HepG2 (cell line): ENCODE results near the gene MYPN. TPM values are rescaled to one million over a fixed set of nuclear protein-coding genes. Genes with fewer than 3 reads are reported as not detected.

Experiments
- ATAC-seq: fragments of 200-7000 bp; cut with Tn5 transposase; 3 replicates; pipeline ENCODE4 v1.9.1; 2020; ENCODE audit warnings: mild to moderate bottlenecking, moderate library complexity
- BruUV-seq: library from RNA; stranded (reverse); fragments of 400-500 nt; replicated peaks from 2 replicates; lab custom pipeline; 2021; lab: Mats Ljungman, UMichigan
- CTCF ChIA-PET: fragments of 300-600 bp; formaldehyde crosslinking; extraction: SDS; loops from one replicate; lab custom pipeline; 2021; ENCODE audit warnings: low total read pairs, inconsistent platforms, low intra/inter-chr PET ratio; lab: Yijun Ruan, JAX
- POLR2A ChIA-PET: fragments of 350-600 bp; sonication (Branson Sonifier 250); formaldehyde crosslinking; loops from one replicate; lab custom pipeline; 2020; ENCODE audit warnings: antibody characterized with exemption, inconsistent platforms; lab: Yijun Ruan, JAX
- DNase-seq: peaks from one replicate; pipeline ENCODE4 v3.0.0-alpha.2; 2015; ENCODE audit warnings: low spot score
- FAIRE-seq: peaks from 3 replicates; lab custom pipeline; 2011; peaks lifted over from hg19 to GRCh38; lab: Jason Lieb, UNC
- H2AFZ ChIP-seq: one replicate; pipeline ENCODE4 v1.6.1; 2011; ENCODE audit warnings: low read length, inconsistent platforms
- H3K27ac ChIP-seq: fragments of 300-600 bp; 3 replicates; pipeline ENCODE4 v1.8.0; 2011; ENCODE audit warnings: mixed run types, mild to moderate bottlenecking, mixed read lengths, low read length, inconsistent platforms; ENCODE audit not compliant: insufficient read depth; ENCODE audit errors: extremely low read length
- H3K27me3 ChIP-seq, 2 experiments: fragments of 200-600 bp in 1 of 2; 2 replicates in 1 of 2; 3 replicates in 1 of 2; pipeline versions ENCODE4 v1.6.0 to v1.8.0; 2011; ENCODE audit warnings: low read length in 2 of 2, mild to moderate bottlenecking in 2 of 2, moderate library complexity in 2 of 2, inconsistent platforms in 1 of 2; ENCODE audit not compliant: insufficient read depth in 2 of 2, control insufficient read depth in 1 of 2
- H3K36me3 ChIP-seq, 2 experiments: fragments of 200-600 bp in 1 of 2; replicated peaks in 1 of 2; 2 replicates in 1 of 2; 3 replicates in 1 of 2; pipeline versions ENCODE4 v1.5.1 to v1.8.0; 2011; ENCODE audit warnings: low read length in 2 of 2, inconsistent platforms in 1 of 2; ENCODE audit not compliant: insufficient read depth in 2 of 2, control insufficient read depth in 1 of 2
- H3K4me1 ChIP-seq: 2 replicates; pipeline ENCODE4 v1.5.1; 2012; ENCODE audit warnings: low read length, inconsistent platforms; ENCODE audit not compliant: insufficient read depth
- H3K4me2 ChIP-seq: 2 replicates; pipeline ENCODE4 v1.6.0; 2011; ENCODE audit warnings: low read depth, low read length, inconsistent platforms
- H3K4me3 ChIP-seq, 3 experiments: fragments of 200-600 bp in 1 of 3; sonication (generic), shearing (Covaris generic) in 1 of 3; replicated peaks in 1 of 3; 2 replicates each; pipeline ENCODE4 v1.5.1; 2011 to 2016; ENCODE audit warnings: low read length in 3 of 3, inconsistent platforms in 2 of 3, low read depth in 2 of 3, mild to moderate bottlenecking in 2 of 3, control low read depth in 1 of 3, mixed read lengths in 1 of 3; ENCODE audit not compliant: insufficient read depth in 1 of 3
- H3K79me2 ChIP-seq: one replicate; pipeline ENCODE4 v1.6.1; 2011; ENCODE audit warnings: low read length, inconsistent platforms; ENCODE audit not compliant: insufficient read depth
- H3K9ac ChIP-seq: 2 replicates; pipeline ENCODE4 v1.6.0; 2011; ENCODE audit warnings: mild to moderate bottlenecking, low read depth, low read length, inconsistent platforms; ENCODE audit not compliant: insufficient read depth
- H3K9me3 ChIP-seq: 2 replicates; pipeline ENCODE4 v1.5.1; 2012; ENCODE audit warnings: mild to moderate bottlenecking, low read length
- H4K20me1 ChIP-seq: 2 replicates; pipeline ENCODE4 v1.6.0; 2011; ENCODE audit warnings: inconsistent platforms, mild to moderate bottlenecking, low read length, moderate library complexity; ENCODE audit not compliant: insufficient read depth
- CBX1 ChIP-seq: IDR thresholded peaks from one replicate; pipeline ENCODE4 v1.6.1; 2016; ENCODE audit warnings: antibody characterized with exemption, low read depth
- EZH2 ChIP-seq: conservative IDR thresholded peaks from 2 replicates; pipeline ENCODE4 v1.6.1; 2012; ENCODE audit warnings: mild to moderate bottlenecking, low read depth, low read length, moderate library complexity
- FOSL2 ChIP-seq: sonication (generic); formaldehyde crosslinking; IDR thresholded peaks from 2 replicates; pipeline ENCODE4 v1.4.0; 2020; ENCODE audit warnings: missing genetic modification reagents
- JUN ChIP-seq: sonication (generic); formaldehyde crosslinking; IDR thresholded peaks from 2 replicates; pipeline ENCODE4 v1.4.0; 2020; ENCODE audit warnings: mild to moderate bottlenecking, missing genetic modification reagents
- KDM2A ChIP-seq: sonication (generic); formaldehyde crosslinking; IDR thresholded peaks from 2 replicates; pipeline ENCODE4 v1.4.0; 2020; ENCODE audit warnings: low read depth, missing genetic modification reagents, borderline replicate concordance
- MAFG ChIP-seq: sonication (generic); formaldehyde crosslinking; IDR thresholded peaks from 2 replicates; pipeline ENCODE4 v1.5.1; 2020; ENCODE audit warnings: mild to moderate bottlenecking, missing genetic modification reagents
- SIX4 ChIP-seq: sonication (generic); formaldehyde crosslinking; IDR thresholded peaks from 2 replicates; pipeline ENCODE4 v1.4.0; 2020; ENCODE audit warnings: missing genetic modification reagents
- ZNF24 ChIP-seq: fragments of 450-650 bp; IDR thresholded peaks from 2 replicates; pipeline ENCODE4 v1.6.1; 2017; ENCODE audit warnings: antibody characterized with exemption, mild to moderate bottlenecking
- ZNF382 ChIP-seq: sonication (generic); formaldehyde crosslinking; IDR thresholded peaks from 2 replicates; pipeline ENCODE4 v1.5.0; 2020; ENCODE audit warnings: missing genetic modification reagents, mild to moderate bottlenecking, borderline replicate concordance
- ZNF891 ChIP-seq: sonication (generic); formaldehyde crosslinking; IDR thresholded peaks from 2 replicates; pipeline ENCODE4 v1.5.0; 2020; ENCODE audit warnings: mild to moderate bottlenecking, missing genetic modification reagents
- WGBS: methylation state at CpG from one replicate; pipeline ENCODE4 v1.1.6; 2017; ENCODE audit warnings: low lambda C conversion rate; 5-methylcytosine and 5-hydroxymethylcytosine counted together
- in situ Hi-C: cut with HindIII; loops from 2 replicates; pipeline ENCODE4 v1.10.0; 2017; ENCODE audit warnings: low pct_unique_long_range_greater_than_20kb; ENCODE audit not compliant: extremely low pct_ligation_motif_present
- intact Hi-C: fragments of 100-400 bp; cut with micrococcal nuclease; formaldehyde crosslinking; loops from one replicate; pipeline ENCODE4 v1.10.0; 2022; ENCODE audit not compliant: unreplicated experiment
- polyA plus RNA-seq, 8 experiments: library from polyadenylated mRNA; depleted of rRNA in 3 of 8; stranded (reverse) in 7 of 8; unstranded in 1 of 8; fragments of >200 nt; fragmentation: Illumina TruSeq in 4 of 8; extraction: Trizol in 4 of 8; gene quantifications; 2 replicates each; pipeline versions ENCODE4 v1.2.1 to v1.2.3, GENCODE V29; 2011 to 2016; ENCODE audit warnings: low read depth in 4 of 8, missing spikeins in 1 of 8, mixed read lengths in 1 of 8; ENCODE audit not compliant: insufficient read depth in 1 of 8
- total RNA-seq, 5 experiments: library from RNA; depleted of rRNA; stranded (reverse); fragments of >200 nt; fragmentation: Illumina TruSeq; extraction: Trizol; gene quantifications; 2 replicates each; pipeline ENCODE4 v1.2.3, GENCODE V29; 2016; ENCODE audit warnings: low read depth in 1 of 5
- TF ChIP-seq, protein P1 (sequence below): sonication (generic); formaldehyde crosslinking; IDR thresholded peaks from 2 replicates; pipeline ENCODE4 v1.4.0; 2020; ENCODE audit warnings: missing genetic modification reagents, borderline replicate concordance
- TF ChIP-seq, protein P2 (sequence below): sonication (generic); formaldehyde crosslinking; IDR thresholded peaks from 2 replicates; pipeline ENCODE4 v1.5.0; 2020; ENCODE audit warnings: missing genetic modification reagents

The MYPN gene
- total and polyA plus RNA-seq, 2 of the 13 experiments (the other 11 are each of a cell fraction or from before 2014, with no cell fraction given): not detected

DNA sequence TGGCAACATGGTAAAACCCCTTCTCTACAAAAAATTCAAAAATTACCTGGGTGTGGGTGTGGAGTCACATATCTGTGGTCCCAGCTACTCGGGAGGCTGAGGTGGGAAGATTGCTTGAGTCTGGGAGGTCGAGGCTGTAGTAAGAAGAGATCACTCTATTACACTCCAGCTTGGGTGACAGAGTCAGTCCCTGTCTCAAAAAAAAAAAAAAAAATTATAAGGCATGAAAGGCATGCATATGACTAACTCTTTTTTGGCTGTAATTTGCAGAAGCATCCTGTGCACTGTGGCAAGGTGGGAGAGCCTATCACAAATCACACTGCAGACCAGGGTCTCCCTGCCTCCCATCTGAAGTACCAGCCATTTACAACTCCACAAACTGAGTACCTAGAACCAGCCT, 14.1 kb upstream of the MYPN start (continued):
- TF ChIP-seq ZNF24: no peak
- TF ChIP-seq MAFG (CRISPR knock-in tag): no peak
- no peak for TF ChIP-seq EZH2

- CTCF ChIA-PET: no interaction called here
- in situ Hi-C loops: no loop called here
- TF ChIP-seq SIX4 (CRISPR knock-in tag): no peak
- peak; percentile 48 for TF ChIP-seq FOSL2 (CRISPR knock-in tag)
- BruUV-seq: no TSS peak
- Histone ChIP-seq H3K27ac (no peak overlapping the region), H3K9me3 (no peaks in the 10 kb centered on the region), H3K27me3 (no peaks in the 10 kb centered on the region), H3K9ac (no peak overlapping the region), H3K79me2 (no peaks in the 10 kb centered on the region), H3K36me3 (no peaks in the 10 kb centered on the region), H3K4me3 (no peak overlapping the region), H3K4me1 (no peaks in the 10 kb centered on the region), H3K4me2 (no peak overlapping the region), H4K20me1 (no peaks in the 10 kb centered on the region), H2AFZ (no peak overlapping the region)
- 46% methylated on average over 4 of the region's 4 CpGs for WGBS
- intact Hi-C loops: no loop called here
- no peak for FAIRE-seq
- ATAC-seq: peak; percentile 57; the same call in 2 of the 3 replicates
- DNase-seq: no peak
- POLR2A ChIA-PET: no interaction called here
These were observed 12.3 kb upstream of the MYPN start for GRCh38 chr10:68096913-68097516.

- no peak overlapping the region for H2AFZ ChIP-seq
- no peaks in the 10 kb centered on the region for H4K20me1 ChIP-seq
- no peaks in the 10 kb centered on the region for H3K79me2 ChIP-seq
- in situ Hi-C loops: no loop called here
- ChIA-PET POLR2A (no interaction called here), CTCF (no interaction called here)
- intact Hi-C loops: no loop called here
- no peak overlapping the region for H3K9ac ChIP-seq
- no TSS peak for BruUV-seq
- ATAC-seq: no peak
- WGBS: 63% methylated on average over 3 of the region's 3 CpGs
- H3K4me1 ChIP-seq: no peaks in the 10 kb centered on the region
- no peak overlapping the region for H3K4me3 ChIP-seq
- no peaks in the 10 kb centered on the region for H3K9me3 ChIP-seq
- H3K27ac ChIP-seq: no peak overlapping the region
- H3K4me2 ChIP-seq: no peak overlapping the region
- no peaks in the 10 kb centered on the region for H3K36me3 ChIP-seq
- no peaks in the 10 kb centered on the region for H3K27me3 ChIP-seq
- FAIRE-seq: no peak
- no peak for DNase-seq
- TF ChIP-seq ZNF891 (CRISPR knock-in tag) (no peak), ZNF382 (CRISPR knock-in tag) (no peak), JUN (no peak), KDM2A (no peak), CBX1 (no peak)
- TF ChIP-seq, protein P1, sequence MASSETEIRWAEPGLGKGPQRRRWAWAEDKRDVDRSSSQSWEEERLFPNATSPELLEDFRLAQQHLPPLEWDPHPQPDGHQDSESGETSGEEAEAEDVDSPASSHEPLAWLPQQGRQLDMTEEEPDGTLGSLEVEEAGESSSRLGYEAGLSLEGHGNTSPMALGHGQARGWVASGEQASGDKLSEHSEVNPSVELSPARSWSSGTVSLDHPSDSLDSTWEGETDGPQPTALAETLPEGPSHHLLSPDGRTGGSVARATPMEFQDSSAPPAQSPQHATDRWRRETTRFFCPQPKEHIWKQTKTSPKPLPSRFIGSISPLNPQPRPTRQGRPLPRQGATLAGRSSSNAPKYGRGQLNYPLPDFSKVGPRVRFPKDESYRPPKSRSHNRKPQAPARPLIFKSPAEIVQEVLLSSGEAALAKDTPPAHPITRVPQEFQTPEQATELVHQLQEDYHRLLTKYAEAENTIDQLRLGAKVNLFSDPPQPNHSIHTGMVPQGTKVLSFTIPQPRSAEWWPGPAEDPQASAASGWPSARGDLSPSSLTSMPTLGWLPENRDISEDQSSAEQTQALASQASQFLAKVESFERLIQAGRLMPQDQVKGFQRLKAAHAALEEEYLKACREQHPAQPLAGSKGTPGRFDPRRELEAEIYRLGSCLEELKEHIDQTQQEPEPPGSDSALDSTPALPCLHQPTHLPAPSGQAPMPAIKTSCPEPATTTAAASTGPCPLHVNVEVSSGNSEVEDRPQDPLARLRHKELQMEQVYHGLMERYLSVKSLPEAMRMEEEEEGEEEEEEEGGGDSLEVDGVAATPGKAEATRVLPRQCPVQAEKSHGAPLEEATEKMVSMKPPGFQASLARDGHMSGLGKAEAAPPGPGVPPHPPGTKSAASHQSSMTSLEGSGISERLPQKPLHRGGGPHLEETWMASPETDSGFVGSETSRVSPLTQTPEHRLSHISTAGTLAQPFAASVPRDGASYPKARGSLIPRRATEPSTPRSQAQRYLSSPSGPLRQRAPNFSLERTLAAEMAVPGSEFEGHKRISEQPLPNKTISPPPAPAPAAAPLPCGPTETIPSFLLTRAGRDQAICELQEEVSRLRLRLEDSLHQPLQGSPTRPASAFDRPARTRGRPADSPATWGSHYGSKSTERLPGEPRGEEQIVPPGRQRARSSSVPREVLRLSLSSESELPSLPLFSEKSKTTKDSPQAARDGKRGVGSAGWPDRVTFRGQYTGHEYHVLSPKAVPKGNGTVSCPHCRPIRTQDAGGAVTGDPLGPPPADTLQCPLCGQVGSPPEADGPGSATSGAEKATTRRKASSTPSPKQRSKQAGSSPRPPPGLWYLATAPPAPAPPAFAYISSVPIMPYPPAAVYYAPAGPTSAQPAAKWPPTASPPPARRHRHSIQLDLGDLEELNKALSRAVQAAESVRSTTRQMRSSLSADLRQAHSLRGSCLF (CRISPR knock-in tag): no peak
- TF ChIP-seq, protein P2, sequence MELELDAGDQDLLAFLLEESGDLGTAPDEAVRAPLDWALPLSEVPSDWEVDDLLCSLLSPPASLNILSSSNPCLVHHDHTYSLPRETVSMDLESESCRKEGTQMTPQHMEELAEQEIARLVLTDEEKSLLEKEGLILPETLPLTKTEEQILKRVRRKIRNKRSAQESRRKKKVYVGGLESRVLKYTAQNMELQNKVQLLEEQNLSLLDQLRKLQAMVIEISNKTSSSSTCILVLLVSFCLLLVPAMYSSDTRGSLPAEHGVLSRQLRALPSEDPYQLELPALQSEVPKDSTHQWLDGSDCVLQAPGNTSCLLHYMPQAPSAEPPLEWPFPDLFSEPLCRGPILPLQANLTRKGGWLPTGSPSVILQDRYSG: no peak
These were observed 9.6 kb upstream of the MYPN start for GRCh38 chr10:68099736-68100135.
